Ovary (tissue), 9 donors: ENCODE data around the gene TMCC3. TPM values are rescaled to one million over a fixed set of nuclear protein-coding genes. Genes with fewer than 3 reads are reported as not detected.

ENCODE experiments used
- DNase-seq, 5 donors: peaks; one replicate each; pipeline ENCODE4 v3.0.0-alpha.2; 2019 to 2020
- H3K27ac ChIP-seq, 2 donors: fragments of 200-600 bp; one replicate each; pipeline versions ENCODE4 v1.5.1 to v1.8.0; 2019 to 2022
- H3K27me3 ChIP-seq: fragments of 200-600 bp; one replicate; pipeline ENCODE4 v1.8.0; 2022
- H3K36me3 ChIP-seq: fragments of 200-600 bp; sonication (generic); one replicate; pipeline ENCODE4 v1.5.1; 2019
- H3K4me1 ChIP-seq: one replicate; pipeline ENCODE4 v1.8.1; 2013; ENCODE audit warnings: mild to moderate bottlenecking, moderate library complexity; ENCODE audit not compliant: insufficient read depth
- H3K4me3 ChIP-seq: fragments of 200-600 bp; sonication (generic); one replicate; pipeline ENCODE4 v1.5.1; 2017
- H3K9me3 ChIP-seq, 2 donors: fragments of 200-600 bp in 1 of 2; sonication (generic) in 1 of 2; one replicate each; pipeline versions ENCODE4 v1.5.1 to v1.8.1; 2013 to 2019; ENCODE audit warnings: mild to moderate bottlenecking in 1 of 2, moderate library complexity in 1 of 2
- CTCF ChIP-seq, 3 donors: fragments of 450-650 bp in 2 of 3; fragments of 200-600 bp in 1 of 3; IDR thresholded peaks; one replicate each; pipeline versions ENCODE4 v1.5.1 to v1.8.0; 2016 to 2022; ENCODE audit warnings: antibody characterized with exemption in 3 of 3, mild to moderate bottlenecking in 1 of 3
- EP300 ChIP-seq: sonication (generic); formaldehyde crosslinking; IDR thresholded peaks from one replicate; pipeline ENCODE4 v1.6.1; 2017; ENCODE audit warnings: antibody characterized with exemption
- POLR2A ChIP-seq: fragments of 450-650 bp; IDR thresholded peaks from one replicate; pipeline ENCODE4 v1.6.1; 2017; ENCODE audit warnings: antibody characterized with exemption, mild to moderate bottlenecking, moderate library complexity
- WGBS, 3 donors: extraction: QIAGEN DNeasy Blood & Tissue Kit in 1 of 3; methylation state at CpG; one replicate each; pipeline versions ENCODE4 v1.1.5 to v1.1.7; 2013 to 2017; 5-methylcytosine and 5-hydroxymethylcytosine counted together
- intact Hi-C, 4 donors: fragments of 100-400 bp; cut with DNase I; formaldehyde crosslinking; loops; one replicate each; pipeline versions ENCODE4 v1.11.0 to v1.15.1; 2022 to 2023
- polyA plus RNA-seq, 2 donors: library from polyadenylated mRNA; stranded (reverse); fragments of 200-250 nt in 1 of 2; fragments of 350-450 nt in 1 of 2; fragmentation: Illumina TruSeq in 1 of 2; extraction: RNeasy Lipid Tissue Mini Kit (QIAGEN cat#74804) in 1 of 2; gene quantifications; one replicate each; pipeline ENCODE4 v1.2.3, GENCODE V29; 2013 to 2014
- total RNA-seq, 7 donors: library from RNA; depleted of rRNA in 2 of 7; stranded (reverse); fragments of >200 nt in 2 of 7; fragmentation: NEBNext Ultra II Directional in 3 of 7; extraction: Animal tissue kit (Norgen Biotek cat#: 25700) in 3 of 7; gene quantifications; one replicate each; pipeline versions ENCODE4 v1.1.0 to v1.2.4, GENCODE V29; 2016 to 2023
- donor health status: DM: no; HTN: no; CAD: no; lungs with moderate emphysema.
- donor health status: DM: no; HTN: no; CAD: no.
- donor health status: Bipolar disorder and iron deficiency.
- donor health status: DM: yes; HTN: yes; CAD: no.
- donor health status: DM: no; HTN: no; CAD: no.
- donor health status: DM: yes; HTN: yes; CAD: no.

TMCC3 gene
- total and polyA plus RNA-seq, 9 donors = 4.8 to 24.6 (median 9.6) TPM

GRCh38 chr12:94584377-94584776 is 66.0 kb downstream of the TMCC3 start:
- intact Hi-C loops = no loop called here
- no peak for TF ChIP-seq POLR2A
- no peak for TF ChIP-seq EP300
- TF ChIP-seq CTCF (IDR thresholded peaks at IDR 0.05) = no peak
- H3K36me3 ChIP-seq = no peaks in the 10 kb centered on the region
- no peak overlapping the region for H3K27ac ChIP-seq
- H3K4me3 ChIP-seq = no peak overlapping the region
- no peaks in the 10 kb centered on the region for H3K27me3 ChIP-seq
- H3K9me3 ChIP-seq = no peaks in the 10 kb centered on the region
- DNase-seq = no peak
- peaks cover 2% of the 10 kb centered on the region for H3K4me1 ChIP-seq
- WGBS, 3 donors = 73 to 93% (median 87%) methylated on average over 5 of the region's 5 CpGs

GRCh38 chr12:94582591-94582990 is 67.8 kb downstream of the TMCC3 start:
- Histone ChIP-seq H3K4me1 (peaks cover 2% of the 10 kb centered on the region), H3K27me3 (no peaks in the 10 kb centered on the region), H3K9me3 (no peaks in the 10 kb centered on the region), H3K27ac (no peak overlapping the region), H3K4me3 (no peak overlapping the region), H3K36me3 (no peaks in the 10 kb centered on the region)
- 91 to 98% (median 97%) methylated on average over 5 of the region's 5 CpGs for WGBS, 3 donors
- no peak for TF ChIP-seq CTCF (IDR thresholded peaks at IDR 0.05)
- TF ChIP-seq EP300 = no peak
- TF ChIP-seq POLR2A = no peak
- no peak for DNase-seq
- intact Hi-C loops = no loop called here

- Histone ChIP-seq H3K9me3 (no peaks in the 10 kb centered on the region), H3K27ac (no peak overlapping the region), H3K4me1 (no peaks in the 10 kb centered on the region), H3K27me3 (no peaks in the 10 kb centered on the region), H3K36me3 (no peaks in the 10 kb centered on the region), H3K4me3 (no peak overlapping the region)
- intact Hi-C loops = no loop called here
- DNase-seq = no peak
- 69 to 71% (median 71%) methylated on average over 12 of the region's 12 CpGs for WGBS, 3 donors
- no peak for TF ChIP-seq POLR2A
- TF ChIP-seq CTCF (IDR thresholded peaks at IDR 0.05) = no peak
- no peak for TF ChIP-seq EP300
These were observed 74.5 kb downstream of the TMCC3 start for GRCh38 chr12:94575645-94576403.

DNA sequence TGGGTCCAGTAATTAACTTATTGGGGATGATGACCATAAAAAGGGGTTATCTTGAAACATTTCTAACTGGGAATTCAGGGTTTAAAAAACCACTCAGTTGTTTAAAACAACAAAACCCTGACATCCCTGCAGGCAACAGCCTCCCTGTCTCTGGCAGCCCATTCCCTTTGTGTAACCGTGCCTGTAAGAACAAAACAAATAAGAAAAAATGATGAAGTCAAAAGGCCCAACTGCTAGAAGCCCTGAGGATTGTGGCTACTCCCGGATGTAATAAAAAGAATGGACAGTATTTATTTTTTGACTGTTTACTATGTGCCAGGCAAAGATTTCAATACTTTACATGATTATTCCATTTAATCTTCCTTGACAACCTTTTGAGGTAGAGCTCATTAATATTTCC is 75.3 kb downstream of the TMCC3 start:
- no peaks in the 10 kb centered on the region for H3K27me3 ChIP-seq
- H3K36me3 ChIP-seq = no peaks in the 10 kb centered on the region
- no peaks in the 10 kb centered on the region for H3K4me1 ChIP-seq
- no peak overlapping the region for H3K4me3 ChIP-seq
- intact Hi-C loops = no loop called here
- no peak for DNase-seq
- H3K9me3 ChIP-seq = no peaks in the 10 kb centered on the region
- H3K27ac ChIP-seq = no peak overlapping the region
- TF ChIP-seq CTCF (IDR thresholded peaks at IDR 0.05) (no peak), EP300 (no peak), POLR2A (no peak)
- 54 to 75% (median 61%) methylated on average over 2 of the region's 2 CpGs for WGBS, 3 donors
